Bronchial epithelial cell (primary cell): ENCODE data around the gene HERC4. TPM values are rescaled to one million over a fixed set of nuclear protein-coding genes. Genes with fewer than 3 reads are reported as not detected.
A peak's percentile ranks its signal among the peaks of the same experiment; 100 is the strongest.

ENCODE experiments used
- DNase-seq: peaks from one replicate; pipeline ENCODE4 v3.0.0-alpha.2; 2010; ENCODE audit warnings: low read depth
- FAIRE-seq: peaks from 2 replicates; lab custom pipeline; 2011; peaks lifted over from hg19 to GRCh38; lab: Jason Lieb, UNC
- H3K27me3 ChIP-seq: 2 replicates; pipeline ENCODE4 v1.5.1; 2011; ENCODE audit warnings: low read length; ENCODE audit not compliant: control insufficient read depth, insufficient read depth
- H3K36me3 ChIP-seq: 2 replicates; pipeline ENCODE4 v1.5.1; 2011; ENCODE audit warnings: low read length; ENCODE audit not compliant: control insufficient read depth, insufficient read depth
- H3K4me3 ChIP-seq: 2 replicates; pipeline ENCODE4 v1.5.1; 2011; ENCODE audit warnings: mild to moderate bottlenecking, low read depth, low read length, control low read depth
- CTCF ChIP-seq: IDR thresholded peaks from 2 replicates; pipeline ENCODE4 v1.5.1; 2011; ENCODE audit warnings: mild to moderate bottlenecking, moderate library complexity, low read length, control low read depth, inconsistent platforms; ENCODE audit not compliant: insufficient read depth, severe bottlenecking
- total RNA-seq: library from RNA; depleted of rRNA; stranded (reverse); fragments of >200 nt; gene quantifications from 2 replicates; pipeline ENCODE4 v1.2.1, GENCODE V29; 2014

HERC4 gene
- total RNA-seq, 1 donor from 2014 or later = 37.9 TPM

GRCh38 chr10:68099736-68100135, 24.7 kb upstream of the HERC4 start:
- DNase-seq = peak; percentile 45

GRCh38 chr10:68096913-68097516, 21.9 kb upstream of the HERC4 start:
- no peak for TF ChIP-seq CTCF
- Histone ChIP-seq H3K4me3 (no peak overlapping the region), H3K27me3 (no peaks in the 10 kb centered on the region), H3K36me3 (no peaks in the 10 kb centered on the region)
- peak; percentile 98 for DNase-seq
- FAIRE-seq = no peak

More at GRCh38 chr10:68099736-68100135, 24.7 kb upstream of the HERC4 start:
- no peak for FAIRE-seq
- Histone ChIP-seq H3K4me3 (no peak overlapping the region), H3K36me3 (no peaks in the 10 kb centered on the region), H3K27me3 (no peaks in the 10 kb centered on the region)
- TF ChIP-seq CTCF = no peak

- no peak for FAIRE-seq
- no peak overlapping the region for H3K4me3 ChIP-seq
- peak; percentile 72 for DNase-seq
- no peaks in the 10 kb centered on the region for H3K36me3 ChIP-seq
- TF ChIP-seq CTCF = no peak
- no peaks in the 10 kb centered on the region for H3K27me3 ChIP-seq
These were observed 20.1 kb upstream of the HERC4 start for GRCh38 chr10:68095153-68095552.

- Histone ChIP-seq H3K36me3 (no peaks in the 10 kb centered on the region), H3K4me3 (no peak overlapping the region), H3K27me3 (no peaks in the 10 kb centered on the region)
- TF ChIP-seq CTCF = no peak
- FAIRE-seq = no peak
- DNase-seq = no peak
These were observed 17.4 kb upstream of the HERC4 start for GRCh38 chr10:68092512-68092911.

GRCh38 chr10:68090586-68090985, 15.5 kb upstream of the HERC4 start:
- FAIRE-seq = no peak
- no peak for DNase-seq
- no peak for TF ChIP-seq CTCF
- no peak overlapping the region for H3K4me3 ChIP-seq
- H3K36me3 ChIP-seq = no peaks in the 10 kb centered on the region
- H3K27me3 ChIP-seq = no peaks in the 10 kb centered on the region

GRCh38 chr10:68088740-68089139, 13.7 kb upstream of the HERC4 start:
- Histone ChIP-seq H3K36me3 (no peaks in the 10 kb centered on the region), H3K27me3 (no peaks in the 10 kb centered on the region), H3K4me3 (no peak overlapping the region)
- DNase-seq (no peak), FAIRE-seq (no peak)
- no peak for TF ChIP-seq CTCF
